SIG-M5 (cell line): ENCODE measurements around the gene SNX6.
"Not testable (repeated sequence)": the region's sequence is repeated elsewhere in the genome, so short reads cannot be mapped to it uniquely, and the experiment has no call there.

Experiments used
- DNase-seq: peaks from one replicate; lab custom pipeline; 2025; lab: John Stamatoyannopoulos, UW

The SNX6 gene

DNA sequence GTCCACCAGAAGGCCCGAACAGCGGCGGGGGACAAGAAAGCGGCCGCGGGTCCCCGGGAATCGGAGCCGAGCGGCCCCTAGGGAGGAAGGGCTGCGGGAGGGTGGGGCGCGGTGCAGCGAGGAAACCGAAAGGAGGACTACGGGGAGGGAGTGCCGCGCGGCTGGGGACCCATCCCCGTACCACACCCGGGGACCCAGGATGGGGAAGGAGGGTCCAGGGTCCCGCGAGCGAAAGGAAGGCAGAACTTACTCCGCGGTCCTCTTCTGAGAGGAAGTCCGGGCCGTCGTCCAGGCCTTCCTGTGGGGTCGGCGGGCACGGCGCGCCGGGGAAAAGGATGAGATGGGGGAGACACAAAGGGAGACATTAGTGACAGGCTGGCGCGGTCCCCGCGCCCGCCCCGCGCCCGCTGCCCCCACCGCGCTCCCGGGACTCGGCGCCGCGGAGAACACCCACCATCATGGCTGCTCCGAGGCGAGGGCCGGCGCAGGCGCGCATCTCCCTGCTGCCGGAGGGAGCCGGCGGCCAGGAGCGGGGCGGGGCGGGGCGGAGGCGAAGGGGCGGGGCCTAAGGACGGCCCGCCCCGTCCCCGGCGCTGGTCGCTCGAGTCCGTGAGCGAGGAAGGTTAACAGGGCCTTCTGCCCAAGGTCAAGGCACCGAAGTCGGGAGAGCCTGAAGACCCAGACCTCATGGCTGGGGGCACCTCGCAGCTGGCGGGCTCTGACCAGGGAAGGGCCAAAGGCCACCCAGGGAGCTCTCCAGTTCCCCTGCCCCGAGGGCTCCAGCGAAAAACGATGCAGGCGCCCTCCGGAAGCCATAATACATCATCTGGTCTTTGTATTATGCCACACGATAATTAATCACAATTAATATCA lies at the start of gene SNX6:
TSS of gene SNX6 (minus strand) at position 492 of the 873 bp plus-strand sequence. CDS start at position 460, 32 bp downstream.
- no peak for DNase-seq

DNA sequence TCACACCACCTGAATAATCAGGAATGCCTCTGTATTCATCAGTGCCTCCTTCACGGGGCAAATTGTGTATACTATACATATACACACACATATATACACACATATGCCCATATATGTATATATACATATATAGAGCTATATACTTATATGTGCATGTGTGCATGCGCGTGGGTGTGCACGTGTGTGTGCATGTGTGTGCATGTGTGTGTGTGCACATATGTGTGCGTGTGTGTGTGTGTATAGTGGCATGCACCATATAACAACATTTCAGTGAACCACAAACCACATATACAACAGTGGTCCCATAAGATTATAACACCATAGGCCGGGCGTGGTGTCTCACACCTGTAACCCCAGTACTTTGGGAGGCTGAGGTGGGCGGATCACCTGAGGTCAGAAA lies 48.8 kb upstream of the SNX6 start:
- no peak for DNase-seq

DNA sequence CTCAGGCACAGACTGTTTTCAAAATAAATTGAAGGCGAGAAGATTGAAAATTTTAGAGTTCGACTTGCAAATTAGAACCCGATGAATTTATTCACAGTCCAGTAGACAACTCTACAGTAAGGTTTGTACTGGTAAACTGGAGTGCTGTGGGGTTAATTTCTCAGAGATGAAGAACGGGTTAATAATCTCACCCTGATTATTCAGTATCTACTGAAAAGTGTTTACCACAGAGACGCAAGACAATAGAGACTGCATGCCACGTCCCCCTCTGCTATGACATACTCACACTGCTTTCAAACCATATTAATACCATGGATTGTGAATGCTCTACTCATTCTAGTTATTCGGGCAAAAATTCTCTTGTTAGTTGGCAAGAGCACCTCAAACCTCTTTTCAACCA lies 48.4 kb upstream of the SNX6 start:
- DNase-seq, result no peak

DNA sequence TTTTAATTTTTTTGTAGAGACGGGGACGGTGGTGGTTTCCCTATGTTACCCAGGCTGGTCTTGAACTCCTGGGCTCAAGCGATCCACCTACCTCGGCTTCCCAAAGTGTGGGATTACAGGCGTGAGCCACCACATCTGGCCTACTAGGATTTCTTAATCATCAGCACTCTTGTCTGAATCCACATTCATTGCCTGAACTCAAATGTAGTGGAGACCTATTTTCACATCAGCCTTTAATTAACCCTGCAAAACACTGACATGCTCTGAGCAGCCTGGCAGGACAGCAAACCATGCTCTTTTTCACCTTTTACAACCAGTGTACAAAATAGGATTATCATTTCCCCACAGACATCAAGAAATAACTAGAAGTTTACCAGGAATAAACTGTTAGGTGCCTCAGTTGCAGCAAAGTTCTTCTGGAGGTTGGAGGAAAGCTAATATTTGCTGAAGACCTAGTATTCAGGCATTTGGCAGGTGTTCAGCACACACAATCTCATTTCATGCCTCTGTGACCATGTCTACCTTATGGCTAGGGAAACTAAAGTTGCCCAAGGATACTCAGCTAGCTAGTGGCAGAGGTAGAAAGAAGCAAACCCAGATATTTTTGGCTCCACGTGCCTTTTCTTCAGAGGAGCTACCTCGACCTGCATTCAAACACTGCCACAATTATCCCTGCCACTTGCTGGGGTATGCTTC lies 46.7 kb upstream of the SNX6 start:
- DNase-seq, result no peak

DNA sequence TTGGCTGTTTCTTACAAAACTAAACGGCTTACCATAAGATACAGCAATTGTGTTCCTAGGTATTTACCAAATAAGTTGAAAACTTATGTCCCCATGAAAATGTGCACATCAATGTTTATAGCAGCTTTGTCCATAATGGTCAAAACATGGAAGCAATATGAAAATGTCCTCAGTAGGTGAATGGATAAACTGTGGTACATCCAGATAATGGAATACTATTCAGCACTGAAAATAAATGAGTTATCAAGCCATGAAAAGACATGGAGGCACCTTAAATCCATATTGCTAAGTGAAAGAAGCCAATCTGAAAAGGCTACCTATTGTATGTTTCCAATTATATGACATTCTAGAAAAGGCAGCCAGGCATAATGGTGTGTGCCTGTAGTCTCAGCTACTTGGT lies 43.8 kb upstream of the SNX6 start:
- DNase-seq, result no peak

DNA sequence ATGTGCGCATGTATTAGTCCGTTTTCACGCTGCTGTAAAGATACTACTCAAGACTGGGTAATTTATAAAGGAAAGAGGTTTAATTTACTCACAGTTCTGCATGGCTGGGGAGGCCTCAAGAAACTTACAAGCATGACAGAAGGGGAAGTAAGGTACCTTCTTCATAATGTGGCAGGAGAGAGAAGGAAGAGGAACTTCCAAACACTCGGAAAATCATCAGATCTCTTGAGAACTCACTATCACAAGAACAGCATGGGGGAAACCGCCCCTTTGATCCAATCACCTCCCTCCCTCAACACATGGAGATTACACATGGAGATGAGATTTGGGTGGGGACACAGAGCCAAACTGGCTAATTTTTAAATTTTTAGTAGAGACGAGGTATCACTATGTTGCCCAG lies 41.8 kb upstream of the SNX6 start:
- DNase-seq, result no peak

DNA sequence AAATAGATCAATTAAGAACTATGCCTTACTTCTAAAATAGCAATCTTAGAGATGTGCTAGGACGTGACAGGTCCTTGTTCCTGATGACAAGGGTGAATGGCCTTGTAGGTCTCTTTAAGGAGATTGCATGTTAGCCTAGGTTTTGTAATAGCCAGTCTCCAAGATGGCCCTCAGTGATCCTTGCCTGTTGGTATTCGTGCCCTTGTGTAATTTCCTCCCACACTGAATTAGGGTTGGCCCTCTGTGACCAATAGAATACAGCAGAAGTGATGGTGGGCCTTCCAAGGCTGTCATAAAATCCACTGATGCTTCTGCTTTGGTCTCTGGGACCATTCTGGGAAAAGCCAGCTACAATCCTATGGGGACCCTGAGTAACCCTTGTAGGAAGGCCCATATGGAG lies 38.2 kb upstream of the SNX6 start:
- DNase-seq, result no peak

DNA sequence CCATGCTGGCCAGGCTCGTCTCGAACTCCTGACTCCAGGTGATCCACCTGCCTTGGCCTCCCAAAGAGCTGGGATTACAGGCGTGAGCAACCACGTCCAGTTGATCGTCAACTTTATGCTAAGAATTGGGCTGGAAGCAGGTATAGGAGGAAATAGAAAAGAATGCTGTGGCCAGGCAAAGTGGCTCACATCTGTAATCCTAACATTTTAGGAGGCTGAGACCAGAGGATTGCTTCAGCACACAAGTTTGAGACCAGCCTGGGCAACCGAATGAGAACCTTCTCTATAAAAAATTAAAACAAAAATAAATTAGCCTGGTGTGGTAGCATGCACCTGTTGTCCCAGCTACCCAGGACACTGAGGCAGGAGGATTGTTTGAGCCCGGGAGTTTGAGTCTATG lies 37.1 kb upstream of the SNX6 start:
- DNase-seq, result no peak

DNA sequence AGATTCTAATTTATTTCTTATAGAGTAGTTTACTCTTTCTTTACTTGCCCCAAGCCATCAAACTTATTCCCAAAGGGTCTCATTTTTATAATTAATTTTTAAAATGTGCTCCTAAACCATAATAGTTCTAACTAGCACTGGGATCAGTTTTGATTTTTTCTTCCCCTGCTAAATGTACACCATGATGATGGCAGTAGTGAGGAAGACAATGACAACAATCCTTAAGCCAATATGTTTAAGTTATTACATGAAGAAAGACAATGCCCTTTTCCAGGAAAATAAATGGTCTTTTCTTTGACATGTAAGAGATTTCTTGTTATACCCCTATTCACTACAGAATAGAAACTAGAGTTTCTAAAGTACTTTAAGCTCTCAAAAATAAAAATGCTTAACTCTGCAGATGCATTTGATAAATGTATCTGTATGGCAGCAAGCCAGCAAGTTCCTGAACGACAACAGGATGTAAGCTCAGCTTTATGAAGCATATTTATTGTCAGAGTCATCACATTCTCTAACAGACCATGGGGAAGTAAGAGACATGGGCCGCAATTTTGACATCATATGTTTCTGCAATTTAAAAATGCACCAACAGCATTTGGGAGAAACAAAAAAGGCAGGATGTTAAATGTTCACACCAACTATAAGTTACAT lies 36.0 kb upstream of the SNX6 start:
- no peak for DNase-seq

DNA sequence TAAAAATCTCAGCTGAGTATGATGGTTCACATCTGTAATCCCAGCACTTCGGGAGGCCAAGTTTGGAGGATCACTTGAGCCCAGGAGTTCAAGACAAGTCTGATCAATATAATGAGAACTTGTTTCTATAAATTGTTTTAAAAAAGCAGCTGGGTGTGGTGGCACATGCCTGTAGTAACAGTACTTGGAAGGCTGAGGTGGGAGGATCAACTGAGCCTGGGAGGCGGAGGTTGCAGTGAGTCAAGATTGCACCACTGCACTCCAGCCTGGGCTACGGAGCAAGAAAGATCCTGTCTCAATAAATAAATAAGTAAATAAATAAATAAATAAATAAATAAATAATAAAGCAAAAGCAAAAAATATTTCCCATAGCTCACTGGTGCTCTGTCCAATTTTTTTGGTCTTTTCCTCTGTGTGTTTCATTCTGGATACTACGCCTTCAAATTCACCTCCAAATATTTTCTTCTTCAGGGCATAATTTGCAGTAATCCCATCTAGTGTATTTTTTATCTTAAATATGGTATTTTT lies 32.7 kb upstream of the SNX6 start:
- no peak for DNase-seq

DNA sequence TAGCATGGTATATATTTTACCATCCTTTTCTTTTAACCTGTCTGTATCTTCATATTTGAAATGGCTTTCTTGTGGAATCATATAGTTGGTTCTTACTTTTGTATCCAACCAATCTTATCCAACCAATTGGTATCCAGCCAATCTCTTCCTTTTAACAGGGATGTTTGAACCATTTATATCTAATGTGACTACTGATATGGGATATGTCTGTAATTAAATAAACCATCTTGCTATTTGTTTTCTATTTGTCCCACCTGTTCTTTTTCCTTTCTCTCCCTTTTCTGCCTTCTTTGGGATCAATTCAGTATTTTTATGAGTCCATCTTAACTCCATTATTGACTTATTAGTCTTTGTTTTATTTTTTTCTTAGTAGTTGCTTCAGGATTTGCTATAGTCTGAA lies 30.8 kb upstream of the SNX6 start:
- DNase-seq, result no peak

DNA sequence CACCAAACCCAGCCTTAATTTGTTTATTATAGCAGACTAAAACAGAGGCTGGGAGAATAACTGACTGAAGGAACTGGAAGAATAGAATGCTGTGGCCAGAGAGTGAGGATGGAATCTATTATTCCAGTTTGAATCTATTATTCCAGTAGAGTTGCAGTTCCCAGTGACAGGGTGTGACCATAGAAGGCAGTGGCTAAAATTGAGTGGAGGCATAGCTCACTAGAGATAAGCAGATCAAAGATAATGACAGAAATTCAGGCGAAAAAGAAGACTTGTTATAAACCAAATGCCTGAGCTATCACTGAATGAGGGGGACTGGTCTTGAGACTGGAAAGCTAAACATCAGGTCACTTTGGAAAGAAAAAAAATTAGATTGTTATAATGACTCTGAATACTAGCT lies 26.0 kb upstream of the SNX6 start:
- DNase-seq, result no peak

DNA sequence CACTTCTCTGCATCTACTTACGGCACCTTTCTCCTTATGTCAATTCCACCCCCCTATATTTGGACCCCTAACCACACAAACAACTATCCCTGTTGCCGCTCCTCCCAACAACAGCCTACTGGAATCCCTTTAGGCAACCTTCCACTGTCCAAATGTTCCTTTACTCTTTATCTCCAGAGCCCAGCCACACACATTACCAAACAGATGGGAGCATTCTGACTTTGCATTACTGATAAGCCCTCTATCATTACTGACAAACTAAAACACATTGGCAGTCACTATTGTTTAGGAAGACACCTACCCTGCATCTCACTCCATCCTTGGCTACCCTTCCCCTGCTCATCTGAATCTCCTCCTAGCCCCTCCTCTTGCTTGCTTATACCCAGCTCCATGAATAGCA lies 23.1 kb upstream of the SNX6 start:
- not testable (repeated sequence) for DNase-seq

DNA sequence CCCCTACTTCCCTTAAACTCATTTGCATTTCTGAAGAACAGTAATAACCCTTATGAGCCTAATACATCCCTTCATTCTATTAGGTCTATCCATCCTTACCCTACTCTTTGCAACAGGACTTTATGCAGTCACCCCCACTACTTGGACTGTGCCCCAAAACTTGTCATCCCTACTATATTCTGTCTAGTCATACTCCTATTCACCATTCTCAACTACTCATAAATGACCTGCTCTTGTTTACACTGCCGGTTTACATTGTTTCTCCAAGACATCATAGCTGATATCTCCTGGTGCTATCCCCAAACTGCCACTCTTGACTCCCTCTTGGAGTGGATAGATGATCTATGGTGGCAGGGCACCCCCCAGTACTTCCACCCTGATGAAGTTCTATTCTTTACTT lies 22.4 kb upstream of the SNX6 start:
- DNase-seq, result not testable (repeated sequence)

DNA sequence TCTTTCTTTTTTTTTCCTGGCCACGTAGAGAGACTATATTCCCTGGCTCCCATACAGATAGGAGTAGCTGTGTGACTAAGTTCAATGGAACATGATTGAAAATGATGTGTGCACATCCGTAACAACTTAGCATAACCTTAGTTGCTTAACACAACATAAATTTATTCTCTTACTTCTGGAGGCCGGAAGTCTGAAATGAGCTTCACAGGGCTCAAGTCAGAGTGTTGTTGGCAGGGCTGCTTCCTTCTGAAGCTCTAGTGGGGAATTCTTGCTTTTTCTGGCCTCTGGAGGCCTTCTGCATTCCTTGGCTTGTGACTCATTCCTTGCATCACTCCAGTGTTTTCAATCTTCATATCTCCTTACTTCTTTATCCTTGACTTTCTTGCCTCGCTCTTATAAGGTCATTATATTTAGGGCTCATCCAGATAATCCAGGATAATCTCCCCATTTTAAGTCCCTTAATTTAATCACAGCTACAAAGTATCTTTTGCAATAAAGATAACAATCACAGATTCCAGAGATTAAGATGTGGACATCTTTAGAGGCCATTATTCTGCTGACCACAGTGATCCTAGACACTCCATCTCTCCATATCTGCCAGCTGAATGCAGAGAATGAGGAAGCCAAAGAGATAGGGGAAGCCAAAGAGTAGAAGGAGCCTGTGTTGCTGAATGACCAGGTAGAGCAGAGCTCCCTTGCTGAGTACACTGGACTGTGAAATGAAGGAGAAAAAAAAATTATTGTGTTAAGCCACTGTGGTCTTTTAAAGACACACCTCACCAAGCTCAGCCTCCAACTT lies 21.0 kb upstream of the SNX6 start:
- no peak for DNase-seq

DNA sequence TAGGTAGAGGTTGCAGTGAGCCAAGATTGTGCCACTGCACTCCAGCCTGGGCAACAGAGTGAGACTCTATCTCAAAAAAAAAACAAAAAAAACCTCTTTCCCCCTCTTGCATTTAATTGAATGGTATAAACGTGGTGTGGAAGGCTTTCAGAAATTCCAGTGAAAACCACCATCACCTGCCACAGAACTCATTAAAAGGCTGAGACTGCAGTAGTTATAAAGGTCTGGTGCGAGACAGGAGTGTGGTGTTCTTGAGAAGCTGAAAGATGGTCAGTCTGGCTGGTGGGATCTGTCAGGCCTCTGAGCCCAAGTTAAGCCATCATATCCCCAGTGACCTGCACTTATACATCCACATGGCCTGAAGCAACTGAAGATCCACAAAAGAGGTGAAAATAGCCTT lies 20.1 kb upstream of the SNX6 start:
- not testable (repeated sequence) for DNase-seq

DNA sequence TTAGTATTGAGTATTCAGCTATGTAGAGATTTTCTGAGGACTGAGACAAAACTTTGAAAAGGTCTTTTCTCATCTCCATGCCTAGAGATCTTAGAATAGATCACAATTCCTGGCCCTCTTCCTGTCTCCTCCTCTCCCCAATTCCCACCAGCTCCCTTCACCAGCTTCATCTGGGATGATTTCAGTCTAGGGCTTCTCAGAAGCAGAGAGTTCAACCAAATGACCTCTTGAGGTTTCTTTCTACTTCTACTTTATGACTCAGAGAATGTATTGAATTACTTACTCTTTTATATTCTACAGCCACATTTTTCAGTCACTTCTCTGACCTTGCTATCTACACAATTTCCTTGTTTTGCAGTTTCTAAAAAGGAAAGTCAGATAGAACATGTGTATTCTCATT lies 19.4 kb upstream of the SNX6 start:
- DNase-seq, result no peak

DNA sequence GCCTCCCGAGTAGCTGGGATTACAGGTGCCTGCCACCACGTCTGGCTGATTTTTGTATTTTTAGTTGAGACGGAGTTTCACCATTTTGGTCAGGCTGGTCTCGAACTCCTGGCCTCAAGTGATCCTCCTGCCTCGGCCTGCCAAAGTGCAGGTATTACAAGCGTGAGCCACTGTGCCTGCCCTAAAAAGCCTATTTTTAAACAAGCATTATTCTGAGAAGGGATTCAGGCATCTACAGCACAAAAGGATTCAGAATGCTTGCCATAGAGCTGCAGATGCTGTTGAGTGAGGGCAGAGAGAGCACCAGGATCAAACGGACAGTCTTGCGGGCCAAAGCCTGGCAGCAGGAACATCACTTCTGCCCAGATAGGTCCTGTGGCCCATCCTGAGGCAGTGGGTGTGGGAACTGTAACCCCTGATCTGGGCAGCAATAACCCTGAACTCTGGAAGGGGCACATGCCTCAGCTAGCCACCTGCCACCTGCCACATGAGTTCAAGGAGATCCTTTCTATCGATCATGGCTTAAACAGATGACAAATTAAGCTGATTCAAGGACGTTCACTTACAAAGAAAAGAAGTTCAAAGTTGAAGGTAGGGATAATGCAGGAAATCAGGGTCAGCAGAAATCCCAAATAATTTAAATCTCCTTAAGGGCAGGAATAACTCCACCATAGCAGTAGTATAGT lies 16.8 kb upstream of the SNX6 start:
- DNase-seq, result no peak

DNA sequence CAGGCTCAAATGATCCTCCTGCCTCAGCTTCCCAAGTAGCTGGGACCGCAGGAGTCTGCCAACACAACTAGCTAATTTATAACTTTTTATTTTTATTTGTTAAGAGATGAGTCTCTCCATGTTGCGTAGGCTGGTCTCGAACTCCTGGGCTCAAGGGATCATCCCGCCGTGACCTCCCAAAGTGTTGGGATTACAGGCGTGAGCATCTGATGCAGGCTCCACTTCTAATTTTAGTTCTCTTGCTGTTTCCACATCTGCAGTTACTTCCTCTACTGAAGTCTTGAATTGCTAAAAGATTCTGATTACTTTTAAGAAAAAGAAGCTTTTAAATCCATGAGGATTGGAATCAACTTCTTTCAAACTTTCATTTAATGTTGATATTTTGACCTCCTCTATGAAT lies 13.4 kb upstream of the SNX6 start:
- DNase-seq, result no peak

DNA sequence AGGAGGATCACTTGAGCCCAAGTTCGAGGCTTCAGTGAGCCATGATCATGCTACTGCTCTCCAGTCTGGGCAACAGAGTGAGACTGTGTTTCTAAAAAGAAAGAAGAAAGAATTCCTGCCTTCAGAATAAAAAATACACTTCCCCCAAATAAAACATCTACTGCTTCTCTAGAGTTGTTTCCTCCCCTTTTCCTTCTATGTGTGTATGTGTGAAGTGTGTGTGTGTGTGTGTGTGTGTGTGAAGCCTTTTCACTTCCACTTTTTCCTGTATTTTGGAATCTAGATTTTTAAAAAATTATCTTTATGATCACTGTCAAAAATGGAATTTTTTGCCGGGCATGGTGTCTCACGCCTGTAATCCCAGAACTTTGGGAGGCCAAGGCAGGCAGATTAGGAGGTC lies 12.6 kb upstream of the SNX6 start:
- no peak for DNase-seq

DNA sequence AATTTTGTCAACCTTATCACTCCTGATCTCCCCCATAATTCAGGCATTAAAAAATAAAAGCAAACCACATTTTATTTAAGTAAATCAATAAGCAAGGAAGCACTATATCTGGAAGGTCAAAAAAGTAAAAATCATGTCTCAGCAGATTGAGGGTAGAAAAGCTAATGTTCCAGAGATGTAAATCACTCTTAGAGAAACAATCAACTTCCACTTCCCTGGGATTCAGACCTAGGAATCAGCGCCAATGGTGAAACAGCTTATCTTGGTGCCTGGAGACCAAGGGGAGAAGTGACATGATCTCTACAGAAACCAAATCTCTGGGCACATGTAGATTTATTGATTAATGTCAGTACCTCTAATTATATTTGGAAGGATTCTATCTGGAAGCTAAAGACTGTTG lies 10.9 kb upstream of the SNX6 start:
- no peak for DNase-seq
